ENCODE data around the gene ZDHHC18.

DNA sequence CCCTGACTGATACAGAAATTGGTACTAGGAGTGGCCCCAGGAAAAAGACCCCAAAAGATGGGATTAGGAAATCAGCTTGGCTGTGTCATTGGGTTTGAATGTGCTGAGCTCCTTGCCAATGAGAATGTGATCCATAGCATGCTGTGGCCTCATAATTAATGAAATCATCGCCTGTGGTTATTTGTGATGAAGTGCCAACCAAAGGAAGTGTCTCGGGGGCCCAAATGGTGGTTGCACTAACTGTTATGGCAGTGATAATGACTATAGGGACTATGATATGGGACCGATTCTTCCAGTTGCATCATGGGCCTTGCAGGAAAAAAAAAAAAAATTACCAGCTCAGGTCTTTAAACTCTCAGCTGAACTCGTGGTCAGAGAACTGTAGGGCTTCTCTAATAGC lies 15.4 kb upstream of the ZDHHC18 start:
- TF ChIP-seq EZH2 (IDR thresholded peaks at IDR 0.05; ENCODE audit: insufficient read depth, low read length): no peak
- TF ChIP-seq, protein P1, sequence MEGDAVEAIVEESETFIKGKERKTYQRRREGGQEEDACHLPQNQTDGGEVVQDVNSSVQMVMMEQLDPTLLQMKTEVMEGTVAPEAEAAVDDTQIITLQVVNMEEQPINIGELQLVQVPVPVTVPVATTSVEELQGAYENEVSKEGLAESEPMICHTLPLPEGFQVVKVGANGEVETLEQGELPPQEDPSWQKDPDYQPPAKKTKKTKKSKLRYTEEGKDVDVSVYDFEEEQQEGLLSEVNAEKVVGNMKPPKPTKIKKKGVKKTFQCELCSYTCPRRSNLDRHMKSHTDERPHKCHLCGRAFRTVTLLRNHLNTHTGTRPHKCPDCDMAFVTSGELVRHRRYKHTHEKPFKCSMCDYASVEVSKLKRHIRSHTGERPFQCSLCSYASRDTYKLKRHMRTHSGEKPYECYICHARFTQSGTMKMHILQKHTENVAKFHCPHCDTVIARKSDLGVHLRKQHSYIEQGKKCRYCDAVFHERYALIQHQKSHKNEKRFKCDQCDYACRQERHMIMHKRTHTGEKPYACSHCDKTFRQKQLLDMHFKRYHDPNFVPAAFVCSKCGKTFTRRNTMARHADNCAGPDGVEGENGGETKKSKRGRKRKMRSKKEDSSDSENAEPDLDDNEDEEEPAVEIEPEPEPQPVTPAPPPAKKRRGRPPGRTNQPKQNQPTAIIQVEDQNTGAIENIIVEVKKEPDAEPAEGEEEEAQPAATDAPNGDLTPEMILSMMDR (IDR thresholded peaks at IDR 0.05; ENCODE audit: insufficient read depth, low read depth, low read length): no peak
